ENCODE data around the gene ACR. TPM values are rescaled to one million over a fixed set of nuclear protein-coding genes. Genes with fewer than 3 reads are reported as not detected.

ACR gene
- not detected for total RNA-seq

- H3K27ac Mint-ChIP-seq: no peak within 1 kb of the TSS
- DNase-seq: no peak
- POLR2A ChIA-PET: no interaction called here
Observed at GRCh38 chr22:50737728-50738648, at the start of gene ACR. Gene ACR, plus strand, starts transcription at chr22:50738204. Its CDS starts 32 bp downstream, at chr22:50738236.

GRCh38 chr22:50688448-50688847, 49.6 kb upstream of the ACR start:
- peaks cover 13% of the 10 kb centered on the region for H3K27me3 Mint-ChIP-seq
- H3K27ac Mint-ChIP-seq: no peak overlapping the region
- POLR2A ChIA-PET: no interaction called here
- no peak for ATAC-seq (ENCODE audit: low read depth)
- H3K4me3 Mint-ChIP-seq: no peak overlapping the region
- H3K36me3 Mint-ChIP-seq: no peaks in the 10 kb centered on the region
- peaks cover 3% of the 10 kb centered on the region for H3K4me1 Mint-ChIP-seq
- peak; percentile 20 for DNase-seq
- H3K9me3 Mint-ChIP-seq: no peaks in the 10 kb centered on the region

More at GRCh38 chr22:50737728-50738648, at the start of gene ACR:
- Mint-ChIP-seq H3K4me3 (no peak within 1 kb of the TSS), H3K9me3 (no peaks in the 10 kb centered on the region), H3K4me1 (no peaks in the 10 kb centered on the region), H3K36me3 (no peaks in the 10 kb centered on the region), H3K27me3 (no peaks in the 10 kb centered on the region)
- ATAC-seq (ENCODE audit: low read depth): no peak

GRCh38 chr22:50691521-50691920, 46.5 kb upstream of the ACR start:
- Mint-ChIP-seq H3K9me3 (no peaks in the 10 kb centered on the region), H3K27me3 (peaks cover 13% of the 10 kb centered on the region), H3K4me3 (no peak overlapping the region), H3K4me1 (peaks cover 3% of the 10 kb centered on the region), H3K27ac (no peak overlapping the region), H3K36me3 (no peaks in the 10 kb centered on the region)
- ATAC-seq (ENCODE audit: low read depth) (no peak), DNase-seq (peak; percentile 21)
- POLR2A ChIA-PET: interaction anchor here (0.6 kb wide), 1 partner anchor 71 kb away, joined by 3 read pairs; no protein-coding TSS in a partner anchor

GRCh38 chr22:50693462-50693861, 44.5 kb upstream of the ACR start:
- DNase-seq: no peak
- H3K9me3 Mint-ChIP-seq: no peaks in the 10 kb centered on the region
- no peak for ATAC-seq (ENCODE audit: low read depth)
- peaks cover 13% of the 10 kb centered on the region for H3K27me3 Mint-ChIP-seq
- H3K4me1 Mint-ChIP-seq: peaks cover 3% of the 10 kb centered on the region
- no peak overlapping the region for H3K27ac Mint-ChIP-seq
- H3K4me3 Mint-ChIP-seq: no peak overlapping the region
- H3K36me3 Mint-ChIP-seq: no peaks in the 10 kb centered on the region
- POLR2A ChIA-PET: no interaction called here

GRCh38 chr22:50694099-50694605, 43.9 kb upstream of the ACR start:
- Mint-ChIP-seq H3K4me1 (peaks cover 3% of the 10 kb centered on the region), H3K27ac (no peak overlapping the region), H3K36me3 (no peaks in the 10 kb centered on the region), H3K4me3 (no peak overlapping the region), H3K27me3 (peaks cover 13% of the 10 kb centered on the region), H3K9me3 (no peaks in the 10 kb centered on the region)
- ATAC-seq (ENCODE audit: low read depth): no peak
- POLR2A ChIA-PET: no interaction called here
- no peak for DNase-seq

GRCh38 chr22:50694766-50695420, 43.1 kb upstream of the ACR start:
- ATAC-seq (ENCODE audit: low read depth) (no peak), DNase-seq (no peak)
- H3K27me3 Mint-ChIP-seq: peaks cover 8% of the 10 kb centered on the region
- H3K4me1 Mint-ChIP-seq: peaks cover 3% of the 10 kb centered on the region
- no peak overlapping the region for H3K27ac Mint-ChIP-seq
- POLR2A ChIA-PET: no interaction called here
- H3K36me3 Mint-ChIP-seq: no peaks in the 10 kb centered on the region
- H3K4me3 Mint-ChIP-seq: no peak overlapping the region
- no peaks in the 10 kb centered on the region for H3K9me3 Mint-ChIP-seq

GRCh38 chr22:50695421-50696250, 42.4 kb upstream of the ACR start:
- ATAC-seq (ENCODE audit: low read depth) (no peak), DNase-seq (no peak)
- peaks cover 8% of the 10 kb centered on the region for H3K27me3 Mint-ChIP-seq
- H3K27ac Mint-ChIP-seq: no peak overlapping the region
- H3K4me3 Mint-ChIP-seq: no peak overlapping the region
- H3K4me1 Mint-ChIP-seq: peaks cover 3% of the 10 kb centered on the region
- H3K9me3 Mint-ChIP-seq: no peaks in the 10 kb centered on the region
- H3K36me3 Mint-ChIP-seq: no peaks in the 10 kb centered on the region
- POLR2A ChIA-PET: no interaction called here

- no peaks in the 10 kb centered on the region for H3K36me3 Mint-ChIP-seq
- DNase-seq: no peak
- H3K4me1 Mint-ChIP-seq: peaks cover 3% of the 10 kb centered on the region
- ATAC-seq (ENCODE audit: low read depth): no peak
- peaks cover 3% of the 10 kb centered on the region for H3K27me3 Mint-ChIP-seq
- no peak overlapping the region for H3K27ac Mint-ChIP-seq
- no peak overlapping the region for H3K4me3 Mint-ChIP-seq
- no peaks in the 10 kb centered on the region for H3K9me3 Mint-ChIP-seq
- POLR2A ChIA-PET: no interaction called here
Observed at GRCh38 chr22:50696251-50696798, 41.7 kb upstream of the ACR start.

GRCh38 chr22:50696799-50697561, 41.0 kb upstream of the ACR start:
- DNase-seq (no peak), ATAC-seq (ENCODE audit: low read depth) (no peak)
- Mint-ChIP-seq H3K27ac (no peak overlapping the region), H3K36me3 (no peaks in the 10 kb centered on the region), H3K9me3 (no peaks in the 10 kb centered on the region), H3K27me3 (peaks cover 2% of the 10 kb centered on the region), H3K4me1 (peaks cover 6% of the 10 kb centered on the region), H3K4me3 (no peak overlapping the region)
- POLR2A ChIA-PET: no interaction called here

GRCh38 chr22:50697667-50698506, 40.1 kb upstream of the ACR start:
- H3K9me3 Mint-ChIP-seq: no peaks in the 10 kb centered on the region
- POLR2A ChIA-PET: no interaction called here
- no peak for DNase-seq
- H3K4me3 Mint-ChIP-seq: no peak overlapping the region
- no peak for ATAC-seq (ENCODE audit: low read depth)
- H3K27me3 Mint-ChIP-seq: peaks cover 2% of the 10 kb centered on the region
- H3K36me3 Mint-ChIP-seq: no peaks in the 10 kb centered on the region
- H3K4me1 Mint-ChIP-seq: peaks cover 15% of the 10 kb centered on the region
- no peak overlapping the region for H3K27ac Mint-ChIP-seq

- DNase-seq: no peak
Observed at GRCh38 chr22:50698546-50698945, 39.5 kb upstream of the ACR start.

More at GRCh38 chr22:50698546-50698945, 39.5 kb upstream of the ACR start:
- no peak for ATAC-seq (ENCODE audit: low read depth)
- POLR2A ChIA-PET: no interaction called here
- no peaks in the 10 kb centered on the region for H3K27me3 Mint-ChIP-seq
- no peak overlapping the region for H3K27ac Mint-ChIP-seq
- H3K9me3 Mint-ChIP-seq: no peaks in the 10 kb centered on the region
- no peaks in the 10 kb centered on the region for H3K36me3 Mint-ChIP-seq
- peaks cover 17% of the 10 kb centered on the region for H3K4me1 Mint-ChIP-seq
- H3K4me3 Mint-ChIP-seq: no peak overlapping the region
